Pancreas (tissue), 10 donors: ENCODE data around the gene HACD2. TPM values are rescaled to one million over a fixed set of nuclear protein-coding genes. Genes with fewer than 3 reads are reported as not detected.

Source experiments
- ATAC-seq, 4 donors: fragments of 200-7000 bp; cut with Tn5 transposase; one replicate each; pipeline versions ENCODE4 v1.8.0 to v1.9.1; 2020; ENCODE audit warnings: mild to moderate bottlenecking in 4 of 4, moderate library complexity in 4 of 4
- DNase-seq, 6 donors: peaks; one replicate each; pipeline ENCODE4 v3.0.0-alpha.2; 2020
- FAIRE-seq: peaks from 2 replicates; lab custom pipeline; 2012; peaks lifted over from hg19 to GRCh38; lab: Jason Lieb, UNC
- H3K27ac ChIP-seq, 4 donors: fragments of 200-600 bp; sonication (generic); 1 replicate in 3 of 4; 2 replicates in 1 of 4; pipeline versions ENCODE4 v1.5.0 to v1.8.0; 2020
- H3K27me3 ChIP-seq, 4 donors: fragments of 200-600 bp; one replicate each; pipeline ENCODE4 v1.8.0; 2021
- H3K36me3 ChIP-seq, 3 donors: fragments of 200-600 bp; sonication (generic) in 1 of 3; one replicate each; pipeline versions ENCODE4 v1.5.0 to v1.8.0; 2020 to 2021
- H3K4me1 ChIP-seq, 3 donors: fragments of 200-600 bp; one replicate each; pipeline ENCODE4 v1.8.0; 2021
- H3K4me3 ChIP-seq, 4 donors: fragments of 200-600 bp; sonication (generic) in 2 of 4; one replicate each; pipeline versions ENCODE4 v1.5.0 to v1.8.0; 2020 to 2021
- H3K9me3 ChIP-seq, 4 donors: fragments of 200-600 bp; one replicate each; pipeline ENCODE4 v1.8.0; 2021
- CTCF ChIP-seq, 4 donors: fragments of 200-600 bp; sonication (generic) in 3 of 4; IDR thresholded peaks; one replicate each; pipeline versions ENCODE4 v1.5.0 to v1.8.0; 2021; ENCODE audit warnings: antibody characterized with exemption in 4 of 4
- WGBS, 2 donors: extraction: QIAGEN DNeasy Blood & Tissue Kit; methylation state at CpG; one replicate each; pipeline ENCODE4 v1.1.7; 2013; 5-methylcytosine and 5-hydroxymethylcytosine counted together
- intact Hi-C, 3 donors: fragments of 100-400 bp; cut with DNase I; formaldehyde crosslinking; loops; one replicate each; pipeline versions ENCODE4 v1.11.1 to v1.14.2; 2022
- polyA plus RNA-seq, 2 donors: library from polyadenylated mRNA; stranded (reverse); fragments of 200-250 nt; gene quantifications; one replicate each; pipeline ENCODE4 v1.2.3, GENCODE V29; 2013
- total RNA-seq, 6 donors: library from RNA; stranded (reverse); fragmentation: NEBNext Ultra II Directional in 4 of 6; extraction: Animal tissue kit (Norgen Biotek cat#: 25700) in 4 of 6; gene quantifications; one replicate each; pipeline versions ENCODE4 v1.2.1 to v1.2.4, GENCODE V29; 2021 to 2023
- donor health status: healthy with polysubstance abuse.
- donor health status: DM: no; HTN: no; CAD: no; lungs with moderate emphysema.
- donor health status: DM: no; HTN: no; CAD: no.
- donor health status: control.
- donor health status: control.
- donor health status: Bipolar disorder and iron deficiency.
- donor health status: DM: yes; HTN: yes; CAD: no.
- donor health status: DM: no; HTN: no; CAD: no.
- donor health status: DM: no; HTN: no; CAD: no.
- donor health status: DM: yes; HTN: yes; CAD: no.

Gene HACD2
- total and polyA plus RNA-seq, 8 donors, result 4.4 to 22.2 (median 13.1) TPM

DNA sequence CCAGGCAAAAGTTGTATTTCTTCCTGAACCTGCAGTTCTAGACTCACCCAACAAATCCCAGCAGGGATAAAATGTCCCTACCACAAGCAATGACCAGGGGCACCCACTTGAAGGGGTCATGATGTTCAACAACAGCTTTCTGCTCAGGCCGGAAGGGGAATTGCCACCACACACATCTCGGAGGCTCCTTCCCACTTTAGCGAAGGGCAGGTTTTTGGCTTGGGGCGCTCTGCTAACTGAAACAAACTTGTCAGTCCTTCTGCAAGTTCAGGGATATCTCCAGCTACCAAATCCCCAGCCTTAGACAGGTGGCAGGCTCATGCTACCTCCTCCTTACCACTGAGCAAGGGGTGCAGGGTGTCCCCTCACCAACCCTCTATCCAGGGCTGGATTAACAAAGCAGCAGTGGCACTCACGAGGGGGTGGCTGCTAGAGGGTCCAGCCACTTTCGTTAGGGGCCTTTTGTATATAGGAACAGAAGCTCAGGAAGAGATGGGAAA, 138.2 kb downstream of the HACD2 start:
- DNase-seq (no peak), FAIRE-seq (no peak), ATAC-seq (no peak)
- intact Hi-C loops, result no loop called here
- H3K36me3 ChIP-seq, result no peaks in the 10 kb centered on the region
- H3K27me3 ChIP-seq, result peaks cover 0 to 6% (median 0%) of the 10 kb centered on the region in 4 donors
- no peaks in the 10 kb centered on the region for H3K4me1 ChIP-seq
- 62 to 76% methylated on average over 6 of the region's 6 CpGs for WGBS, 2 donors
- TF ChIP-seq CTCF (IDR thresholded peaks at IDR 0.05), result no peak
- no peaks in the 10 kb centered on the region for H3K9me3 ChIP-seq
- peak overlapping the region in 2 of 4 donors; percentile 50 to 52 for H3K27ac ChIP-seq
- peak overlapping the region in 2 of 4 donors; percentile 27 to 52 for H3K4me3 ChIP-seq

GRCh38 chr3:123446210-123446609, 138.6 kb downstream of the HACD2 start:
- Histone ChIP-seq H3K27ac (no peak overlapping the region), H3K9me3 (no peaks in the 10 kb centered on the region), H3K27me3 (peaks cover 0 to 6% (median 0%) of the 10 kb centered on the region in 4 donors), H3K4me1 (no peaks in the 10 kb centered on the region), H3K4me3 (peak overlapping the region in 2 of 4 donors; percentile 27 to 52), H3K36me3 (no peaks in the 10 kb centered on the region)
- FAIRE-seq (no peak), DNase-seq (no peak), ATAC-seq (no peak)
- WGBS, 2 donors, result 57 to 66% methylated on average over 2 of the region's 2 CpGs
- TF ChIP-seq CTCF (IDR thresholded peaks at IDR 0.05), result no peak
- intact Hi-C loops, result no loop called here

GRCh38 chr3:123445702-123446101, 139.2 kb downstream of the HACD2 start:
- Histone ChIP-seq H3K27me3 (peaks cover 0 to 6% (median 0%) of the 10 kb centered on the region in 4 donors), H3K4me1 (no peaks in the 10 kb centered on the region), H3K27ac (no peak overlapping the region), H3K9me3 (no peaks in the 10 kb centered on the region), H3K4me3 (peak overlapping the region in 2 of 4 donors; percentile 27 to 52), H3K36me3 (no peaks in the 10 kb centered on the region)
- FAIRE-seq (no peak), ATAC-seq (no peak), DNase-seq (no peak)
- no peak for TF ChIP-seq CTCF (IDR thresholded peaks at IDR 0.05)
- intact Hi-C loops, result no loop called here
- WGBS, 2 donors, result 16 to 27% methylated on average over 2 of the region's 2 CpGs

- intact Hi-C loops, result no loop called here
- Histone ChIP-seq H3K27ac (no peak overlapping the region), H3K4me1 (no peaks in the 10 kb centered on the region), H3K36me3 (no peaks in the 10 kb centered on the region), H3K4me3 (no peak overlapping the region), H3K9me3 (no peaks in the 10 kb centered on the region), H3K27me3 (peaks cover 0 to 6% (median 0%) of the 10 kb centered on the region in 4 donors)
- DNase-seq, result no peak
- no peak for ATAC-seq
- WGBS, 2 donors, result 46 to 60% methylated on average over 1 of the region's 1 CpG
- TF ChIP-seq CTCF (IDR thresholded peaks at IDR 0.05), result no peak
- FAIRE-seq, result no peak
Measured at GRCh38 chr3:123444744-123445143, 140.1 kb downstream of the HACD2 start.

GRCh38 chr3:123444023-123444422, 140.8 kb downstream of the HACD2 start:
- FAIRE-seq (no peak), ATAC-seq (no peak), DNase-seq (no peak)
- Histone ChIP-seq H3K36me3 (no peaks in the 10 kb centered on the region), H3K9me3 (no peaks in the 10 kb centered on the region), H3K27me3 (peaks cover 0 to 6% (median 0%) of the 10 kb centered on the region in 4 donors), H3K4me3 (no peak overlapping the region), H3K27ac (no peak overlapping the region), H3K4me1 (no peaks in the 10 kb centered on the region)
- WGBS, 2 donors, result 65 to 69% methylated on average over 6 of the region's 6 CpGs
- intact Hi-C loops, result no loop called here
- no peak for TF ChIP-seq CTCF (IDR thresholded peaks at IDR 0.05)
